ENCODE measurements around the gene SLC45A2. TPM values are rescaled to one million over a fixed set of nuclear protein-coding genes. Genes with fewer than 3 reads are reported as not detected.

The SLC45A2 gene
- total RNA-seq, 1 experiment from 2014 or later, result not detected

DNA sequence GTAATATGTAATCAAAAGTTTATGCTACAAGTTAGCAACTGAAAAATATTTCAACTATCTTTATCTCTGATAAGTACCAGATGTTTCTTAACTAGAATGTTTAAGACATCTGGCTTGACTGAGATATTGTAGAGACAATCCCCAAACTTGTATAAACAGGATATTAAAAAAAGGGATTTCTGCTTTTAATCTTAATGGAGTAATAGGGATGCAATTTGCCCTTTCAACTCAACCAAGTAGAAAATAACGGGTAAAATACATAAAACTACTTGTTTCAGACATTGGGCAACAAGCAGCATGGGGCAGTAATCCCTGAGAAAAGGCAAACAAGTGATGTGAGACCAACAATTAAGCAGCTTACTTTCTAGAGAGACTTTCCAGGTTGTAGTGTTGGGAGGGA, 83.3 kb downstream of the SLC45A2 start:
- H3K27ac ChIP-seq (ENCODE audit: low read length), result no peak overlapping the region
- no peak for TF ChIP-seq TCF7L2 (IDR thresholded peaks at IDR 0.05; ENCODE audit: low read depth, low read length)
- no peak for TF ChIP-seq SIN3A (IDR thresholded peaks at IDR 0.05; ENCODE audit: borderline replicate concordance, insufficient read depth, low read depth, low read length)
- no peak for TF ChIP-seq POLR2AphosphoS5 (IDR thresholded peaks at IDR 0.05; ENCODE audit: low read depth, low read length)
- TF ChIP-seq, protein P1, sequence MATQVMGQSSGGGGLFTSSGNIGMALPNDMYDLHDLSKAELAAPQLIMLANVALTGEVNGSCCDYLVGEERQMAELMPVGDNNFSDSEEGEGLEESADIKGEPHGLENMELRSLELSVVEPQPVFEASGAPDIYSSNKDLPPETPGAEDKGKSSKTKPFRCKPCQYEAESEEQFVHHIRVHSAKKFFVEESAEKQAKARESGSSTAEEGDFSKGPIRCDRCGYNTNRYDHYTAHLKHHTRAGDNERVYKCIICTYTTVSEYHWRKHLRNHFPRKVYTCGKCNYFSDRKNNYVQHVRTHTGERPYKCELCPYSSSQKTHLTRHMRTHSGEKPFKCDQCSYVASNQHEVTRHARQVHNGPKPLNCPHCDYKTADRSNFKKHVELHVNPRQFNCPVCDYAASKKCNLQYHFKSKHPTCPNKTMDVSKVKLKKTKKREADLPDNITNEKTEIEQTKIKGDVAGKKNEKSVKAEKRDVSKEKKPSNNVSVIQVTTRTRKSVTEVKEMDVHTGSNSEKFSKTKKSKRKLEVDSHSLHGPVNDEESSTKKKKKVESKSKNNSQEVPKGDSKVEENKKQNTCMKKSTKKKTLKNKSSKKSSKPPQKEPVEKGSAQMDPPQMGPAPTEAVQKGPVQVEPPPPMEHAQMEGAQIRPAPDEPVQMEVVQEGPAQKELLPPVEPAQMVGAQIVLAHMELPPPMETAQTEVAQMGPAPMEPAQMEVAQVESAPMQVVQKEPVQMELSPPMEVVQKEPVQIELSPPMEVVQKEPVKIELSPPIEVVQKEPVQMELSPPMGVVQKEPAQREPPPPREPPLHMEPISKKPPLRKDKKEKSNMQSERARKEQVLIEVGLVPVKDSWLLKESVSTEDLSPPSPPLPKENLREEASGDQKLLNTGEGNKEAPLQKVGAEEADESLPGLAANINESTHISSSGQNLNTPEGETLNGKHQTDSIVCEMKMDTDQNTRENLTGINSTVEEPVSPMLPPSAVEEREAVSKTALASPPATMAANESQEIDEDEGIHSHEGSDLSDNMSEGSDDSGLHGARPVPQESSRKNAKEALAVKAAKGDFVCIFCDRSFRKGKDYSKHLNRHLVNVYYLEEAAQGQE (IDR thresholded peaks at IDR 0.05; ENCODE audit: insufficient read depth in 1 of 2, low read depth in 2 of 2, low read length in 1 of 2), result no peak
- TF ChIP-seq, protein P2, sequence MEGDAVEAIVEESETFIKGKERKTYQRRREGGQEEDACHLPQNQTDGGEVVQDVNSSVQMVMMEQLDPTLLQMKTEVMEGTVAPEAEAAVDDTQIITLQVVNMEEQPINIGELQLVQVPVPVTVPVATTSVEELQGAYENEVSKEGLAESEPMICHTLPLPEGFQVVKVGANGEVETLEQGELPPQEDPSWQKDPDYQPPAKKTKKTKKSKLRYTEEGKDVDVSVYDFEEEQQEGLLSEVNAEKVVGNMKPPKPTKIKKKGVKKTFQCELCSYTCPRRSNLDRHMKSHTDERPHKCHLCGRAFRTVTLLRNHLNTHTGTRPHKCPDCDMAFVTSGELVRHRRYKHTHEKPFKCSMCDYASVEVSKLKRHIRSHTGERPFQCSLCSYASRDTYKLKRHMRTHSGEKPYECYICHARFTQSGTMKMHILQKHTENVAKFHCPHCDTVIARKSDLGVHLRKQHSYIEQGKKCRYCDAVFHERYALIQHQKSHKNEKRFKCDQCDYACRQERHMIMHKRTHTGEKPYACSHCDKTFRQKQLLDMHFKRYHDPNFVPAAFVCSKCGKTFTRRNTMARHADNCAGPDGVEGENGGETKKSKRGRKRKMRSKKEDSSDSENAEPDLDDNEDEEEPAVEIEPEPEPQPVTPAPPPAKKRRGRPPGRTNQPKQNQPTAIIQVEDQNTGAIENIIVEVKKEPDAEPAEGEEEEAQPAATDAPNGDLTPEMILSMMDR (IDR thresholded peaks at IDR 0.05), result no peak

More for the DNA sequence above, 83.3 kb downstream of the SLC45A2 start:
- CTCF ChIA-PET, result no interaction called here
- in situ Hi-C loops (cut with HindIII; ENCODE audit: low pct_unique_long_range_greater_than_20kb, low sequenced_read_pairs), result no loop called here
- ATAC-seq (no peak), DNase-seq (ENCODE audit: low read depth, low spot score) (no peak)
- POLR2A ChIA-PET, result no interaction called here
- intact Hi-C loops (cut with micrococcal nuclease; ENCODE audit: unreplicated experiment), result no loop called here
- Histone ChIP-seq H3K36me3 (ENCODE audit: control insufficient read depth, insufficient read depth, low read length) (no peaks in the 10 kb centered on the region), H3K4me3 (ENCODE audit: low read depth in 2 of 2, low read length in 2 of 2) (no peak overlapping the region), H3K9me3 (ENCODE audit: control insufficient read depth, insufficient read depth, low read depth, low read length) (no peaks in the 10 kb centered on the region), H3K4me1 (ENCODE audit: control insufficient read depth, insufficient read depth, low read length) (no peaks in the 10 kb centered on the region), H3K27me3 (ENCODE audit: control insufficient read depth, insufficient read depth, low read length) (no peaks in the 10 kb centered on the region)
- no TSS peak for BruUV-seq (replicated peaks)

Other genes with a start within 250 kb of the SLC45A2 start
- gene ADAMTS12, start 92.7 kb downstream of the SLC45A2 start, total RNA-seq (2021; ENCODE audit: unreplicated experiment), result 0.15 TPM
- gene RXFP3, start 48.3 kb downstream of the SLC45A2 start, total RNA-seq (2021; ENCODE audit: unreplicated experiment), result not detected
- 20.6 TPM for gene AMACR, start 23.4 kb upstream of the SLC45A2 start, total RNA-seq (2021; ENCODE audit: unreplicated experiment)
- gene C1QTNF3, start 58.5 kb upstream of the SLC45A2 start, total RNA-seq (2021; ENCODE audit: unreplicated experiment), result 2.1 TPM

All from Panc1 (cell line).